BLaER1 (cell line): ENCODE measurements around the gene PTPRA.

Experiments used
- H3K27ac ChIP-seq: shearing (Covaris generic); formaldehyde crosslinking; 2 replicates; pipeline ENCODE4 v1.8.1; 2022
- H3K27me3 ChIP-seq: shearing (Covaris generic); formaldehyde crosslinking; 2 replicates; pipeline ENCODE4 v1.8.1; 2022
- H3K36me3 ChIP-seq: shearing (Covaris generic); formaldehyde crosslinking; 2 replicates; pipeline ENCODE4 v1.8.1; 2022
- H3K4me1 ChIP-seq: shearing (Covaris generic); formaldehyde crosslinking; 2 replicates; pipeline ENCODE4 v1.8.1; 2022
- H3K4me2 ChIP-seq: shearing (Covaris generic); formaldehyde crosslinking; 2 replicates; pipeline ENCODE4 v1.8.1; 2022
- H3K4me3 ChIP-seq: shearing (Covaris generic); formaldehyde crosslinking; 2 replicates; pipeline ENCODE4 v1.8.1; 2022
- H3K9ac ChIP-seq: shearing (Covaris generic); formaldehyde crosslinking; 2 replicates; pipeline ENCODE4 v1.8.1; 2022
- H3K9me3 ChIP-seq: shearing (Covaris generic); formaldehyde crosslinking; 2 replicates; pipeline ENCODE4 v1.8.1; 2022
- H4K20me1 ChIP-seq: shearing (Covaris generic); formaldehyde crosslinking; 2 replicates; pipeline ENCODE4 v1.8.1; 2022
- Cebpa-rat ChIP-seq: shearing (Covaris generic); IDR thresholded peaks from 2 replicates; pipeline ENCODE4 v1.8.1; 2022

The PTPRA gene

GRCh38 chr20:2869381-2869780 lies 3.9 kb upstream of the PTPRA start:
- Histone ChIP-seq H3K4me3 (no peak overlapping the region), H3K4me2 (no peak overlapping the region), H4K20me1 (peaks cover 6% of the 10 kb centered on the region), H3K9ac (no peak overlapping the region), H3K4me1 (peaks cover 59% of the 10 kb centered on the region), H3K36me3 (peaks cover 27% of the 10 kb centered on the region), H3K9me3 (no peaks in the 10 kb centered on the region), H3K27ac (no peak overlapping the region), H3K27me3 (peaks cover 22% of the 10 kb centered on the region)
- TF ChIP-seq Cebpa-rat, result no peak

- peaks cover 19% of the 10 kb centered on the region for H3K36me3 ChIP-seq
- TF ChIP-seq Cebpa-rat, result no peak
- H3K4me3 ChIP-seq, result no peak overlapping the region
- H3K4me1 ChIP-seq, result peaks cover 61% of the 10 kb centered on the region
- peaks cover 22% of the 10 kb centered on the region for H3K27me3 ChIP-seq
- H3K27ac ChIP-seq, result no peak overlapping the region
- H3K9ac ChIP-seq, result no peak overlapping the region
- peaks cover 24% of the 10 kb centered on the region for H4K20me1 ChIP-seq
- H3K4me2 ChIP-seq, result peak overlapping the region; percentile 3; the same call in 1 of the 2 replicates
- H3K9me3 ChIP-seq, result no peaks in the 10 kb centered on the region
These were observed 2.2 kb upstream of the PTPRA start for GRCh38 chr20:2871111-2871465.

DNA sequence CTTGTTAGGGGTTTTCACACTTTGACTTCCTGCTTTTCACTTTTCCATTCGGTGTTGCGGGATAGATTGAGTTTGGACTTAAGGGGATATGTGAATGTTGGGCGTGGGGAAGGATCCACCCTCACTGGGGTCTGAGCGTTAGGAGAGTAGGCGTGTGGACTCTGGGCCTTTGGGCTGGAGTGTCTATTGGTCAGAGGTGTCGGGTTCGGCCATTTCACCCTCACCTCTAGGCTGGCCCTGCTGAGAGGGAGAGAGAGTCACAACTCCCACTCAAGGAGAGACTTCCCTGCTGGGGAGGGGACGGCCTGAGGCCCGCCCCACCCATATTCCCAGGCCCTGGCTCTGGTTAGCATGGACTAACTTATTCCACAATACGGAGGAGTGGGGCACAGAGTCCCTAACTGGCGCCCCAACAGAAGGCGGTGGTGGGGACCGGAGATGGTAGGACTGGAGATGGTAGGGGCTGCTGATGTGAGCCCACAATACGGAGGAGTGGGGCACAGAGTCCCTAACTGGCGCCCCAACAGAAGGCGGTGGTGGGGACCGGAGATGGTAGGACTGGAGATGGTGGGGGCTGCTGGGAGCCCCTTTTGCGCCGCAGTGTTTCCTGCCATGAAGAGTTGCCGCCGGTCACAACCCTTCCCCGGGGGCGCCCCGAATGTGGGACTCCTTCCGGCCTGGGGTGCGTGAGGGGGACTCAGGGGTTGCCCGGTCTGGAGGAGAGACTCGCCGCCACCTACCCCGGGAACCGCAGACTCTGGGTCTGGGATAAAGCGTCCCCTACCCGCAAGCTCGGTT lies 1.4 kb upstream of the PTPRA start:
- Histone ChIP-seq H3K36me3 (peaks cover 15% of the 10 kb centered on the region), H3K27ac (no peak overlapping the region), H3K9me3 (no peaks in the 10 kb centered on the region), H4K20me1 (peaks cover 31% of the 10 kb centered on the region), H3K27me3 (peaks cover 22% of the 10 kb centered on the region), H3K4me2 (peak overlapping the region; percentile 88), H3K4me1 (peaks cover 59% of the 10 kb centered on the region), H3K4me3 (peak overlapping the region; percentile 86), H3K9ac (peak overlapping the region; percentile 92)
- TF ChIP-seq Cebpa-rat, result no peak

GRCh38 chr20:2872459-2873009 lies 747 bp upstream of the PTPRA start:
- peaks cover 19% of the 10 kb centered on the region for H3K36me3 ChIP-seq
- H3K4me1 ChIP-seq, result peaks cover 52% of the 10 kb centered on the region
- peak overlapping the region; percentile 88 for H3K4me2 ChIP-seq
- H3K9ac ChIP-seq, result peak overlapping the region; percentile 92
- no peaks in the 10 kb centered on the region for H3K9me3 ChIP-seq
- H3K27me3 ChIP-seq, result peaks cover 22% of the 10 kb centered on the region
- TF ChIP-seq Cebpa-rat, result no peak
- peaks cover 38% of the 10 kb centered on the region for H4K20me1 ChIP-seq
- peak overlapping the region; percentile 86 for H3K4me3 ChIP-seq
- H3K27ac ChIP-seq, result peak overlapping the region; percentile 96

GRCh38 chr20:2873747-2874041 lies 413 bp downstream of the PTPRA start:
- H3K27ac ChIP-seq, result peak overlapping the region; percentile 96
- H3K9me3 ChIP-seq, result no peaks in the 10 kb centered on the region
- peak overlapping the region; percentile 86 for H3K4me3 ChIP-seq
- TF ChIP-seq Cebpa-rat, result no peak
- peaks cover 22% of the 10 kb centered on the region for H3K27me3 ChIP-seq
- peaks cover 43% of the 10 kb centered on the region for H3K4me1 ChIP-seq
- H4K20me1 ChIP-seq, result peaks cover 46% of the 10 kb centered on the region
- H3K36me3 ChIP-seq, result peaks cover 29% of the 10 kb centered on the region
- peak overlapping the region; percentile 88 for H3K4me2 ChIP-seq
- peak overlapping the region; percentile 92 for H3K9ac ChIP-seq

- H3K27ac ChIP-seq, result peak overlapping the region; percentile 96
- H3K36me3 ChIP-seq, result peaks cover 31% of the 10 kb centered on the region
- TF ChIP-seq Cebpa-rat, result no peak
- no peaks in the 10 kb centered on the region for H3K9me3 ChIP-seq
- peak overlapping the region; percentile 92 for H3K9ac ChIP-seq
- H3K4me3 ChIP-seq, result peak overlapping the region; percentile 86
- peaks cover 43% of the 10 kb centered on the region for H3K4me1 ChIP-seq
- peaks cover 22% of the 10 kb centered on the region for H3K27me3 ChIP-seq
- peaks cover 54% of the 10 kb centered on the region for H4K20me1 ChIP-seq
- peak overlapping the region; percentile 88 for H3K4me2 ChIP-seq
These were observed 1.2 kb downstream of the PTPRA start for GRCh38 chr20:2874456-2874855.

- peaks cover 66% of the 10 kb centered on the region for H4K20me1 ChIP-seq
- H3K4me3 ChIP-seq, result no peak overlapping the region
- no peak for TF ChIP-seq Cebpa-rat
- peaks cover 39% of the 10 kb centered on the region for H3K4me1 ChIP-seq
- H3K36me3 ChIP-seq, result peaks cover 37% of the 10 kb centered on the region
- peaks cover 18% of the 10 kb centered on the region for H3K27me3 ChIP-seq
- no peak overlapping the region for H3K27ac ChIP-seq
- peak overlapping the region; percentile 88 for H3K4me2 ChIP-seq
- no peaks in the 10 kb centered on the region for H3K9me3 ChIP-seq
- no peak overlapping the region for H3K9ac ChIP-seq
These were observed 2.5 kb downstream of the PTPRA start for GRCh38 chr20:2875690-2876203.

DNA sequence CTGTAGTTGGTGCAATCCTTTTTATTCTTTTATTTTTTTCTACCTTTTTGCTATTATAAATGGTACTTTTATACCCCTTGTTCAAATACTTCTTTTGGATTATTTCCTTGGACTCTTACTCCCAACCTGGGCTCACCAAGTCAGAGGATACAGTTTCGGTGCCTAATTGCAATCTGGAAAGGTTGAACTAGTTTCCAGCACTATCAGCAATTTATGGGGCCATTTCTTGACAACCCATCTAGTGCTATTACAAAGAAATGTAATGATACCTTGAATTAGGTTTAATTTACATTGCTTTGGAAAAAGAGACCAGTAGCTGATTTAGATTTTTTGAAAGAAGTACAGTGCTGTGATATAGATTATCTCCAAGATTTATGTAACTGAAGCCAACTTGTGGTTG lies 5.2 kb downstream of the PTPRA start:
- no peak for TF ChIP-seq Cebpa-rat
- Histone ChIP-seq H3K27me3 (no peaks in the 10 kb centered on the region), H4K20me1 (peaks cover 89% of the 10 kb centered on the region), H3K27ac (no peak overlapping the region), H3K4me2 (no peak overlapping the region), H3K4me1 (peaks cover 24% of the 10 kb centered on the region), H3K9me3 (no peaks in the 10 kb centered on the region), H3K9ac (no peak overlapping the region), H3K36me3 (peaks cover 51% of the 10 kb centered on the region), H3K4me3 (no peak overlapping the region)

DNA sequence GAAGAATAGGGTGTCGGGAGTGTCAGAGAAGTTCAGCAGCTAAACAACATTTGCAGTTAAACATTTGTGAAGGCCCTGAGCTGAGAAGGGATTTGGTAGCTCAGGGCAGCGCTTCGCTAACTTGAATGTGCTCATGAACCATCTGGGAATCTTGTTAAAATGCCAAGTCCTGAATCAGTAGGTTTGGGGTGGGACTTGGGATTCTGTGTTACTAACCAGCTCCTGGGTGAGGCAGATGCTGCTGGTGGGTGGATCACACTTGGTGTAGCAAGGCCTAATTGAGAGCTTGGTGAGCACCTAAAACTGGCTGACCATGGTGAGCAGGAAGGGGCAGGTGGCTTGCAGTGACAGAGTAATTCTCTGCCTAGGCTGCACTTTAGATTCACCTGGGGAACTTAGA lies 5.9 kb downstream of the PTPRA start:
- H3K4me2 ChIP-seq, result no peak overlapping the region
- no peak overlapping the region for H3K4me3 ChIP-seq
- H3K27me3 ChIP-seq, result no peaks in the 10 kb centered on the region
- peaks cover 90% of the 10 kb centered on the region for H4K20me1 ChIP-seq
- H3K27ac ChIP-seq, result no peak overlapping the region
- H3K4me1 ChIP-seq, result peaks cover 29% of the 10 kb centered on the region
- H3K9ac ChIP-seq, result no peak overlapping the region
- peaks cover 51% of the 10 kb centered on the region for H3K36me3 ChIP-seq
- TF ChIP-seq Cebpa-rat, result no peak
- no peaks in the 10 kb centered on the region for H3K9me3 ChIP-seq

- TF ChIP-seq Cebpa-rat, result no peak
- no peaks in the 10 kb centered on the region for H3K27me3 ChIP-seq
- peaks cover 88% of the 10 kb centered on the region for H4K20me1 ChIP-seq
- peaks cover 23% of the 10 kb centered on the region for H3K4me1 ChIP-seq
- no peak overlapping the region for H3K9ac ChIP-seq
- no peaks in the 10 kb centered on the region for H3K9me3 ChIP-seq
- no peak overlapping the region for H3K4me2 ChIP-seq
- no peak overlapping the region for H3K4me3 ChIP-seq
- no peak overlapping the region for H3K27ac ChIP-seq
- peaks cover 52% of the 10 kb centered on the region for H3K36me3 ChIP-seq
These were observed 7.4 kb downstream of the PTPRA start for GRCh38 chr20:2880650-2881049.
